Measurements from ENCODE around the gene PCOLCE2. TPM values are rescaled to one million over a fixed set of nuclear protein-coding genes. Genes with fewer than 3 reads are reported as not detected.

Gene PCOLCE2
- total and polyA plus RNA-seq, 2 donors (not counting 1 experiment from before 2014, with no cell fraction given): 4.8 to 26.3 TPM

DNA sequence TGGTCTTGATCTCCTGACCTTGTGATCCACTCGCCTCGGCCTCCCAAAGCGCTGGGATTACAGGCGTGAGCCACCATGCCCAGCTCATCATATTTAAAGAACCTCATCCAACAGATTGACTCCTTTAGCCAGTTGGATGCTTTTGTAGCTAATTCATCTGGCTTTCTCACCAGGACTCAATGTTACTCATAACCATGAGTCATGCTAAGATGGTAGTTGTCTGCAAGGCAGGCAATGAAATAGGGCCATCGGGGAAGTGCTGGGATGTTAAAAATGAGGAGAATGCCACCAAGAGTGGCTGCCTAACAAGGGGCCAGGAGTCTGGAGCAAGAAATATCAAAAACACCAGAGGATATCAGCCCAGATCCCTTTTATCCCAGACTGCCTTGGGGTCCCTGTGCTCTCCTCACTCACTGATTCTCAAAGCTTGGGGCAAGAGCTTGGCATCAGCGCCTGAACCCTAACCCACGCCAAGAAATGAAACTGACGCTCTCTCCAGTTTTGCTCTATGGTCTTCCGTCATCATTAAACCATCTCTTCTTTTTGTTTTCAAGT is 7.4 kb upstream of the PCOLCE2 start:
- no peaks in the 10 kb centered on the region for H3K9me3 ChIP-seq (ENCODE audit: control insufficient read depth, insufficient read depth, low read depth, low read length)
- no peaks in the 10 kb centered on the region for H3K4me1 ChIP-seq (ENCODE audit: control insufficient read depth, extremely low read depth, insufficient read depth, low read length)
- no peak for TF ChIP-seq EZH2 (IDR thresholded peaks at IDR 0.05; ENCODE audit: low read length, missing control alignments)
- TF ChIP-seq, protein P1, sequence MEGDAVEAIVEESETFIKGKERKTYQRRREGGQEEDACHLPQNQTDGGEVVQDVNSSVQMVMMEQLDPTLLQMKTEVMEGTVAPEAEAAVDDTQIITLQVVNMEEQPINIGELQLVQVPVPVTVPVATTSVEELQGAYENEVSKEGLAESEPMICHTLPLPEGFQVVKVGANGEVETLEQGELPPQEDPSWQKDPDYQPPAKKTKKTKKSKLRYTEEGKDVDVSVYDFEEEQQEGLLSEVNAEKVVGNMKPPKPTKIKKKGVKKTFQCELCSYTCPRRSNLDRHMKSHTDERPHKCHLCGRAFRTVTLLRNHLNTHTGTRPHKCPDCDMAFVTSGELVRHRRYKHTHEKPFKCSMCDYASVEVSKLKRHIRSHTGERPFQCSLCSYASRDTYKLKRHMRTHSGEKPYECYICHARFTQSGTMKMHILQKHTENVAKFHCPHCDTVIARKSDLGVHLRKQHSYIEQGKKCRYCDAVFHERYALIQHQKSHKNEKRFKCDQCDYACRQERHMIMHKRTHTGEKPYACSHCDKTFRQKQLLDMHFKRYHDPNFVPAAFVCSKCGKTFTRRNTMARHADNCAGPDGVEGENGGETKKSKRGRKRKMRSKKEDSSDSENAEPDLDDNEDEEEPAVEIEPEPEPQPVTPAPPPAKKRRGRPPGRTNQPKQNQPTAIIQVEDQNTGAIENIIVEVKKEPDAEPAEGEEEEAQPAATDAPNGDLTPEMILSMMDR (conservative IDR thresholded peaks at IDR 0.05 in 1 of 2, IDR thresholded peaks at IDR 0.05 in 1 of 2; ENCODE audit: low read depth in 1 of 2, low read length in 2 of 2): no peak
- peak; percentile 39 to 85 for DNase-seq (ENCODE audit: low read depth in 2 of 2)
- H3K79me2 ChIP-seq (ENCODE audit: control insufficient read depth, insufficient read depth, low read length): no peaks in the 10 kb centered on the region
- H3K4me2 ChIP-seq (ENCODE audit: extremely low read depth, insufficient read depth, low read length): no peak overlapping the region
- H3K27ac ChIP-seq (ENCODE audit: insufficient read depth, low read length): no peak overlapping the region
- no peaks in the 10 kb centered on the region for H3K27me3 ChIP-seq (ENCODE audit: control insufficient read depth, insufficient read depth, low read length)
- no peaks in the 10 kb centered on the region for H3K36me3 ChIP-seq (ENCODE audit: control insufficient read depth, insufficient read depth, low read length)
- H2AFZ ChIP-seq (ENCODE audit: low read length): no peak overlapping the region
- H3K4me3 ChIP-seq (replicated peaks in 1 of 4; ENCODE audit: control extremely low read depth in 1 of 4, insufficient read depth in 1 of 4, low read depth in 3 of 4, low read length in 4 of 4): no peak overlapping the region
- H4K20me1 ChIP-seq (ENCODE audit: control insufficient read depth, extremely low read depth, insufficient read depth, low read length): no peaks in the 10 kb centered on the region
- H3K9ac ChIP-seq (ENCODE audit: insufficient read depth, low read length): no peak overlapping the region

DNA sequence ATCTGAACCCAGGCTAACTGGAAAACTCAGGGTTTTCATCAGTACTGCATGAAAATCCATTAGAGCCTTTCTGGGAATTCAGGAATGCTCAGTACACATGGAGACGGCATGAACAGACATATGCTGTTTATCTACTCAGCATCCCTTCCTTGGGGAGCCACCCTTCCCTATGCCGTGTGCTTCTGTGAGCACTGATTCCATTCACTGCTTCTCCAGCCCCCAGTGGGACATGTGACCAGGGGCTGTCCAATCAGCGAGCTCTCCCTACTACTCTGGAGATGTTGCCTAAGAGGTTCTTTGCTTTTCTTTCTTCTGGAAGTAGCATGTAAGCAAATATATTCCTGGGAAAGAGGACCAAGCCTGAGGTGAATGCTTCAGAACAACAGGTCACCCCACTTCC is 5.6 kb upstream of the PCOLCE2 start:
- H3K79me2 ChIP-seq (ENCODE audit: control insufficient read depth, insufficient read depth, low read length): no peaks in the 10 kb centered on the region
- H3K9ac ChIP-seq (ENCODE audit: insufficient read depth, low read length): no peak overlapping the region
- H3K27me3 ChIP-seq (ENCODE audit: control insufficient read depth, insufficient read depth, low read length): no peaks in the 10 kb centered on the region
- TF ChIP-seq, protein P1 (conservative IDR thresholded peaks at IDR 0.05 in 1 of 2, IDR thresholded peaks at IDR 0.05 in 1 of 2; ENCODE audit: low read depth in 1 of 2, low read length in 2 of 2): no peak
- TF ChIP-seq EZH2 (IDR thresholded peaks at IDR 0.05; ENCODE audit: low read length, missing control alignments): no peak
- no peaks in the 10 kb centered on the region for H3K9me3 ChIP-seq (ENCODE audit: control insufficient read depth, insufficient read depth, low read depth, low read length)
- H3K27ac ChIP-seq (ENCODE audit: insufficient read depth, low read length): no peak overlapping the region
- H4K20me1 ChIP-seq (ENCODE audit: control insufficient read depth, extremely low read depth, insufficient read depth, low read length): no peaks in the 10 kb centered on the region
- no peak overlapping the region for H3K4me2 ChIP-seq (ENCODE audit: extremely low read depth, insufficient read depth, low read length)
- H3K4me1 ChIP-seq (ENCODE audit: control insufficient read depth, extremely low read depth, insufficient read depth, low read length): no peaks in the 10 kb centered on the region
- DNase-seq (ENCODE audit: low read depth in 2 of 2): no peak
- H3K36me3 ChIP-seq (ENCODE audit: control insufficient read depth, insufficient read depth, low read length): no peaks in the 10 kb centered on the region
- no peak overlapping the region for H3K4me3 ChIP-seq (replicated peaks in 1 of 4; ENCODE audit: control extremely low read depth in 1 of 4, insufficient read depth in 1 of 4, low read depth in 3 of 4, low read length in 4 of 4)
- H2AFZ ChIP-seq (ENCODE audit: low read length): no peak overlapping the region

DNA sequence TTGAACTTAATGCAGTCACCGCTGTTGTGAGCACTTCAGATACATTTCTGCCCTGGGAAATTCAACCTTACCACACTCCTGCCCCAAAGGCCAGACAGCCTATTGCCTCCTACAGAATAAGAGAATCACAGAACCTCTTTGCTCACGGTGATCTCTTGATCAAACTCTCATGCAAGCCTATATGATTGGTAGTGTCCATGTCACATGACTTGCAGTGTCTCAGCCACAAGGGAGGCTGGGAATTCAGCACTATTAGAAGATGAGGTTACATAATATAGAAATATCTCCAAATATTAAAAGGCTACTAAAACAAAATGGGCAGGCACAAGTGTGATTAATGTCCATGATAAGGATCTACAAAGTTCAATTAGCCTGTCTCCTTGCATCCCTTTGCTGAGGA is 3.8 kb upstream of the PCOLCE2 start:
- Histone ChIP-seq H3K9ac (ENCODE audit: insufficient read depth, low read length) (no peak overlapping the region), H3K9me3 (ENCODE audit: control insufficient read depth, insufficient read depth, low read depth, low read length) (no peaks in the 10 kb centered on the region), H3K27me3 (ENCODE audit: control insufficient read depth, insufficient read depth, low read length) (no peaks in the 10 kb centered on the region), H3K36me3 (ENCODE audit: control insufficient read depth, insufficient read depth, low read length) (no peaks in the 10 kb centered on the region), H3K4me1 (ENCODE audit: control insufficient read depth, extremely low read depth, insufficient read depth, low read length) (no peaks in the 10 kb centered on the region), H3K4me2 (ENCODE audit: extremely low read depth, insufficient read depth, low read length) (no peak overlapping the region), H3K27ac (ENCODE audit: insufficient read depth, low read length) (no peak overlapping the region), H3K79me2 (ENCODE audit: control insufficient read depth, insufficient read depth, low read length) (no peaks in the 10 kb centered on the region), H3K4me3 (replicated peaks in 1 of 4; ENCODE audit: control extremely low read depth in 1 of 4, insufficient read depth in 1 of 4, low read depth in 3 of 4, low read length in 4 of 4) (no peak overlapping the region), H4K20me1 (ENCODE audit: control insufficient read depth, extremely low read depth, insufficient read depth, low read length) (no peaks in the 10 kb centered on the region), H2AFZ (ENCODE audit: low read length) (no peak overlapping the region)
- no peak for DNase-seq (ENCODE audit: low read depth in 2 of 2)
- no peak for TF ChIP-seq EZH2 (IDR thresholded peaks at IDR 0.05; ENCODE audit: low read length, missing control alignments)
- TF ChIP-seq, protein P1 (conservative IDR thresholded peaks at IDR 0.05 in 1 of 2, IDR thresholded peaks at IDR 0.05 in 1 of 2; ENCODE audit: low read depth in 1 of 2, low read length in 2 of 2): no peak
